Cerebellar nuclear complex (tissue), 1 donor: ENCODE measurements around the gene LRP8.
A peak's percentile ranks its signal among the peaks of the same experiment; 100 is the strongest.
"Not testable (repeated sequence)": the region's sequence is repeated elsewhere in the genome, so short reads cannot be mapped to it uniquely, and the experiment has no call there.

Experiments used
- DNase-seq, 2 experiments: peaks; one replicate each; lab custom pipeline; 2025; lab: John Stamatoyannopoulos, UW

LRP8 gene

DNA sequence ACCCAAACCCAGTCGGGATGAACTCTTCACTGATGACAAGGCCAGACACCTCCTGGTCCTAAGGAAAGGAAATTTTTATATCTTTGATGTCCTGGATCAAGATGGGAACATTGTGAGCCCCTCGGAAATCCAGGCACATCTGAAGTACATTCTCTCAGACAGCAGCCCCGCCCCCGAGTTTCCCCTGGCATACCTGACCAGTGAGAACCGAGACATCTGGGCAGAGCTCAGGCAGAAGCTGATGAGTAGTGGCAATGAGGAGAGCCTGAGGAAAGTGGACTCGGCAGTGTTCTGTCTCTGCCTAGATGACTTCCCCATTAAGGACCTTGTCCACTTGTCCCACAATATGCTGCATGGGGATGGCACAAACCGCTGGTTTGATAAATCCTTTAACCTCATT lies 117.5 kb downstream of the LRP8 start:
- no peak for DNase-seq

- no peak for DNase-seq
Observed at GRCh38 chr1:53207726-53208125, 120.1 kb downstream of the LRP8 start.

DNA sequence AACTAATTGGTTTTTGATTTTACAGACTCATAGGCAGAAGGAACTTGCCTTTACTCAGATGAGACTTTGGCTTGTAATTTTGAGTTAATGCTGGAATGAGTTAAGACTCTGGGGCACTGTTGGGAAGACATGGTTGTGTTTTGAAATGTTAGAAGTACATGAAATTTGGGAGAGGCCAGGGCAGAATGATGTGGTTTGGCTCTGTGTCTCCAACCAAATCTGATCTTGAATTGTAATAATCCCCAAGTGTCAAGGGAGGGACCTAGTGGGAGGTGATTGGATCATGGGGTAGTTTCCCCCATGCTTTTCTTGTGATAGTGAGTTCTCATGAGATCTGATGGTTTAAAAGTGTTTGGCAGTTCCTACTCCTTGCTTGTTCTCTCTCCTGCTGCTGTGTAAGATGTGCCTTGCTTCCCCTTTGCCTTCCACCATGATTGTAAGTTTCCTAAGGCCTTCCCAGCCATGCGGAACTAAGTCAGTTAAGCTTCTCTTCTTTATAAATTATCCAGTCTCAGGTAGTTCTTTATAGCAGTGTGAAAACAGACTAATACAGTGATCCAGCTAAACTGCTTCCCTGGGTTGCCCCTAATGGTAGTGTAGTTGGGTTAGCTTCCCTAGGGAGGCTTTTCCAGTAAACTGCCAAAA lies 121.0 kb downstream of the LRP8 start:
- DNase-seq = no peak

DNA sequence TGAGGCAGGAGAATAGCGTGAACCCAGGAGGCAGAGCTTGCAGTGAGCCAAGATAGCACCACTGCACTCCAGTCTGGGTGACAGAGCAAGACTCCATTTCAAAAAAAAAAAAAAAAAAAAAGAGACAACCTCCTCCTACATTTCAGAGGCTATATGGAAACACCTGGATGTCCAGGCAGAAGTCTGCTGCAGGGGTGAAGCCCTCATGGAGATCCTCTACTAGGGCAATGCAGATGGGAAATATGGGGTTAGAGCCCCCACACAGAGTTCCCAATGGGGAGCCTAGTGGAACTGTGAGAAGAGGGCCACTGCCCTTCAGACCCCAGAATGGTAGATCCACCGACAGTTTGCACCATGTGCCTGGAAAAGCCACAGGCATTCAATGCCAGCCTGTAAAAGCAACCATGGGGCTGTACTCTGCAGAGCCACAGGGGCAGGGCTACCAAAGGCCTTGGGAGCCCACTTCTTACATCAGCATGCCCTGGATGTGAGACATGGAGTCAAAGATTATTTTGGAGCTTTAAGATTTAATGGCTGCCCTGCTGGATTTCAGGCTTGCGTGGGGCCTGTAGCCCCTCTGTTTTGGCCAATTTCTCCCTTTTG lies 121.7 kb downstream of the LRP8 start:
- DNase-seq = not testable (repeated sequence)

GRCh38 chr1:53205496-53205895 lies 122.4 kb downstream of the LRP8 start:
- DNase-seq = not testable (repeated sequence)

DNA sequence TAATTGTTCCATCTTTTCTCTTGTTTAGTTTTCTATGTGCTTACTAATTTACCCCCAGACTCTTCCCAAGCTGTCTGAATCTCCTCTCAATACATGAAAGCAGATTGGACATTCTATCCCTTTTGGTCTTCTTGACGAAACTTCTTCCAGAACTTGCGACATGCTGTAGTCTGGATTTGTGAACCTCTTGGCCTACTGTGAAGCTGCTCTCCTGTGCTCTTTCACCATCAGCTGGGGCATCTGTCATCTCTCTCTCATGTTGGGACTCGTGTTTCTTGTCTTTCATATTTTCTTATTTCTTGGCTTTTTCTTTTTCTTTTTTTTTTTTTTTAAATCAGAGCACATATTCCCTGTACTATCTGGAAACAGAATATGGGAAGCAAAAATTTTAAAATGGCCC lies 124.4 kb downstream of the LRP8 start:
- no peak for DNase-seq

GRCh38 chr1:53198241-53198651 lies 129.6 kb downstream of the LRP8 start:
- DNase-seq = no peak

GRCh38 chr1:53197291-53198200 lies 130.3 kb downstream of the LRP8 start:
- no peak for DNase-seq

- DNase-seq = peak; percentile 63
Observed at GRCh38 chr1:53196485-53197290, 131.2 kb downstream of the LRP8 start, which contains the start of gene CPT2. Gene CPT2, plus strand, starts transcription at chr1:53196824. Its CDS starts 120 bp downstream, at chr1:53196944.

GRCh38 chr1:53196017-53196484 lies 131.8 kb downstream of the LRP8 start:
- DNase-seq = no peak

DNA sequence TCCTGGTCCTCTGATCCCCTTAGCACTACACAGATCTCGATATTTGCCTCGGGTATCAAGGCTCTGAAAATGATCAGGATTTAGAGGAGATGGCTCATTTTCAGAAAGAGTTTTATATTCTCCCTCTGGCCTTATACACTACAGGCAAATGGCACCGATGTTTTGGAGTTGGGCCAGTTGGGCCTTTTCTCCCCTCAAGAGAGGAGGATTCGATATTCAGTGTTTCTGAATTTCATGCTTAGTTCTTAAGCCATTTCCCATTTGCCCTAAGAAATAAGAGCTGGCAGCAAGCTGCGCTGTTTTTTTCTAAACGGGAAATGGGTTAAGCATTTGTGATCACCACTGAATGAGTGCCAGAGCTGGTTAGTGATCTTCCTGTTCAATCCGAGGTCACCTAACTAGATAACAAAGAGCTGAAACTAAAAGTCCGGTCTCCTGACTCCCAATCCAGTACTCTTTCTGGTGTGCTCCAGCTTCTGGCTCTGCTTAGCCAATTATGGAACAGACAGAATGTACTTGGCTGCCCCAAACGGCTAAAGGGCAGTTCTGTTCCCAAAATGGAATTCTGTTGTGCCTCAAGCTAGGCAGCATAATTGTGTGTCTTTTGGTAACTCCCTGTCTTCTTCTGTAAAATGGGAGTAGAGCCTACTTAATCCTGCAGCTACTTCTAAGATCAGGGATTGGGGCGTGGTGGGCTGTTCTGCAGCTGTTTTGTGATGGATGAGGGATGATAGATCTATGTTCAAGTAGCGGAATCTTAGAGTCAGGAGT lies 132.4 kb downstream of the LRP8 start:
- DNase-seq = no peak
